HG03025 (cell line): ENCODE measurements around the gene OBP2A.

Experiments
- ATAC-seq: cut with Tn5 transposase; IDR thresholded peaks from one replicate; pipeline ENCODE4 v1.9.1; 2021; ENCODE audit warnings: mild to moderate bottlenecking, moderate library complexity; ENCODE audit not compliant: unreplicated experiment, low FRiP score

OBP2A gene

DNA sequence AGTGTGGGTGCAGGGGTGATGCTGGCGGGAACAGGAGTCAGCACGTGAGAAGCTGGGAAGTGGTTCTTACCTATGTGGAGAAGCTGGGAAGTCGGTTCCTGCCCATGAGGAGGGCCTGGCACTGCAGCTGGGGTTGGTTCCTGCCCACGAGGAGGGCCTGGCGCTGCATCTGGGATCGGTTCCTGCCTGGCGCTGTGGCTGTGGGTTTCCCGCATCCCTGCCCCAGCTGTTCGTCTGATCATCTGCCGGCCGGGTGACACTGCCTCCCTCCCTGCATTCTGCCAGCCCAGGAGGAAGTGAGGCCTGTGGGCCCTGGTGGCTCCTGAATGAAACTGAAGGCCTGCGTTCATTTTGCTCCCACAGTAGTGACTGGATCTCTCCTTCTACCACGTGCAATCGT, 5.1 kb downstream of the OBP2A start:
- no peak for ATAC-seq

GRCh38 chr9:135551456-135551855, 5.5 kb downstream of the OBP2A start:
- ATAC-seq = no peak

- no peak for ATAC-seq
These were observed 6.2 kb downstream of the OBP2A start for GRCh38 chr9:135552021-135552697.

DNA sequence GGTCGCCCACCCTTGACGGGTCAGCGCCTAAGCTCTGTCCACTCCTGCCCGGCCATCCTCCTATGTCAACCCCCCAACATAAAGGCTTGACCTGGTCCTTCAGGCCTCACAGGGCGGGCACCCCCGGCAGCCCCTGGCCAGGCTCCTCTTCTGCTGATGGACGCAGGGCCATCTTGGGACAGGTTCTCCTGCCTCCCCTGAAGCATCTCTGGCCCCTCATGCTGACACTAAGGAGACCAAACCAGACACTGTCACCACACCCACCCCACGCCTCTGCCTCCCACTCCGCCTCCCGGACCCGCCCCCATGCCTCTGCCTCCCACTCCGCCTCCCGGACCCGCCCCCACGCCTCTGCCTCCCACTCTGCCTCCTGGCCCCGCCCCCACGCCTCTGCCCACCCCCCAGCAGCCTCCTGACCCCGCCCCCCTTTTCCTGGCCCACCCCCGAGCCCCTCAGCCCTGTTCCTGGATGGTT, 6.8 kb downstream of the OBP2A start:
- ATAC-seq = no peak

DNA sequence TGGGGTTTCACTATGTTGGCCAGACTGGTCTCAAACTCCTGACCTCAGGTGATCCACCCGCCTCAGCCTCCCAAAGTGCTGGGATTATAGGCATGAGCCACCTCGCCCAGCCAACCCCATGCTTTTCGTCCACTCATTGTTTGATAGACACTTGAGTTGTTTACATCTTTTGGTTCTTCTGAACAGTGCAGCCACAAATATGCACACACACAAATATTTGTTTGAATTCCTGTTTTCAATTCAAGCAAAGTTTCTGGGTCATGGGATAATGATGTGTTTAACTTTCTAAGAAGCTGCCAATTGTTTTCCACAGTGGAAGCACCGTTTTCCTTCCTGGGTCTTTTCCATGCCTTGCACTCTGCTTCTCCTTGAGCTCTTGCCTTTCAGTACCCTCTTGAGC, 8.8 kb downstream of the OBP2A start:
- ATAC-seq = no peak

DNA sequence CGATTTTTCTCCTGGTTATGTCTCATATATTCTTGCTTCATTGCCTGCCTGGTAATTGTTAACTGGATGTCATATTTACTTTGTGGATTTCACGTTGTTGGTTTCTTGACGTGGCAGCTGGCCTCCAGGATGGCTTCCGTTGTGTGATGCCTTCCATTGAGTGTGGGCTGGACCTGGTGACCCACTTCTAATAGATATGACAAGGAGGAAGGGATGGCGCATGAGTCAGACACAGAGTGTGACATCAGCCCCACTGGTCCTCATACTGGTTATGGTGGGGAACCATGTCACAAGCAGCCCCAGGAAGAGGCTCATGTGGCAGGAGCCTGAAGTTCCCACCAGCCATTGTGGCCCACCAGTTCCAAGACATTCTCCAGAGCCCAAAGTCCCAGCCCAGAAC, 9.3 kb downstream of the OBP2A start:
- ATAC-seq = no peak

DNA sequence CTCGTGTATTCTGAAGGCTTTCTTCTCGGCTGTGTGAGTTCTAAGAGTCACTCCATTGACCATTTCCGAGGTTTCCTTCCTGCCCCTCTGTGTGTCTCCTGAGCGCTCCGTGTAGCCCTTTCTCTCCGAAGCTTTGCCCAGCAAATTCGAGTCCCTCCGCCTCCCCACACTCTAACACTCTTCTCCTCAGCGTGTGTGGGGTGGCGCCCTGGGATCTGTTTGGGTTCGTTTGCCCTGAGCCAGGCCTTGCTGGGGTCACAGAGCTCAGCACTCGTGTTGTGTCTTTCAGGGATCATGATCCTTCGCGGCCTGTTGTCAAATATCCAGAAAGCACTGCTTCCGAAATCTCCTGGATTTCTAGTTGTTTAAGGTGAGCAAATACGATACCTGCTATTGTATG, 10.0 kb downstream of the OBP2A start:
- ATAC-seq = no peak

DNA sequence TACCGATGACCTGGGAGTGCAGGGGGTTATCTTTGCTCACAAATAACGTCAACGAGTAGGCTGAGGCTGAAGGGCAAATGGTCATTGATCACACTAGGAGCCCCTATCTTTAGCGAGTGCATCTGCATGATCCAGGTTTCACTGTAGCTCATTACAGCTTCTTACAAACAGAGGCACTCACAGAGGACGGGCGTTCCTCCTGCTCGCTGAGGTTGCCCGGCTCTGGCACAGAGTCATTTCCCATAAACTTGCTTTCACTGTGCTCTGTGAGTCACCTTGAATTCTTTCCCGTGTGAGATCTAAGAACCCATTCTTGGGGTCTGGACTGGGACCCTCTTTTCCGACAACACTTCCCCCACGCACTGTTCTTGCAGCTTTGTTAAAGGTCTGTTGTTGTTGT, 13.7 kb downstream of the OBP2A start:
- ATAC-seq = no peak

- ATAC-seq = no peak
These were observed 15.7 kb downstream of the OBP2A start, which contains the start of gene PAEP for GRCh38 chr9:135561391-135562234. Gene PAEP (plus strand): TSS chr9:135561756.

DNA sequence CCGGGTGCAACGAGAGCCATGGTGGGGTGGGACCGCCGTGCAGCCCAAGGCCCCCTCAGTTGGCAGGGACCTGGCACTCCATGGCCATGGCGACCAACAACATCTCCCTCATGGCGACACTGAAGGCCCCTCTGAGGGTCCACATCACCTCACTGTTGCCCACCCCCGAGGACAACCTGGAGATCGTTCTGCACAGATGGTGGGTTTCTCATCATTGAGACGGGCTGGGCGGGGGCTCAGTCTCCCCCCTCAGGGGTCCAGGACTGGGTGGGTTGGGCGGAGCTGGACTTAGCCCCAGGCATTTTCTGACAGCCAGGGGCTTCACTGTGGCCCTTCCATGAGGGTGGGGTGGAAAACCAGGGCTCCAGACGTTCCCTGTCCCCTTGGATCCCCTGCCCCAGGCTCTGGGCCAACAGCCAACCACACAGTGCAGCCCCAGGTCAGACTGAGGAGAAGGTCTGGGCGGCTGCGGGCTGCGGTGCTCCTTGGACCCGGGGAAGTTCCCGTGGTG, 16.4 kb downstream of the OBP2A start:
- ATAC-seq = no peak

DNA sequence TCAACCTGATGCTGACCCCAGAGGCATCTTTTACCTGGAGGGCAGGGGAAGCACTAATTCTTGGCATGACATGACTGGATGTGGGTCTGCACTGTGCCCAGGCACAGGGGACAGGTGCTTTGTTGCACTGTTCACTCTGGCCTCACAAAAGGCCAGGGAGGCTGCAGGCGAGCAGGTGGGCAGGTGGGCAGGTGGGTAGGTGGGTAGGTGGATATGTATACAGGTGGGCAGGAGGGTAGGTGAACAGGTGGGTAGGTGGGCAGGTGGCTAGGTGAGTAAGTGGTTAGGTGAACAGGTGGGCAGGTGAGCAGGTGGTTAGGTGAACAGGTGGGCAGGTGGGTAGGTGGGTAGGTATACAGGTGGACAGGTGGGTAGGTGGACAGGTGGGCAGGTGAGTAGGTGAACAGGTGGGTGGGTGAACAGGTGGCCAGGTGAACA, 17.1 kb downstream of the OBP2A start:
- no peak for ATAC-seq

DNA sequence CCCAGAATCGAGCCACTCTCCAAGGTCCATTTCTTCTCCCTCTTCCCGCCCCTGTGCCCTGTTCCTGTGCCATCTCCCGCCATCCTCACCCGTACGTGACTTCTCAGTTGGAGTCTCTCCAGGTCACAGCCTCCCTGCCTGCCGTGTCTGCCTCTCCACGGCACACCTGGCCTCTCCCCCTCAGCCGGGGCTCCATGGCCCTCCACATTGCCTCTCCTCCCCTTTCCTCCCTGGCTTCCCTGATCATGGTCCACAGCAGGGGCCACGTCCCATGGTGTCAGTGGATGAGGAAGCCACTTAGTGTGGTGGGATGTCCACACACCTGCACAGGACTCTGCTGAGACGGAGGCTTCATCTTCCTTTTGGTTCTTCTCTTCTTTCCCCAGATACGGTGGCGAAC, 17.9 kb downstream of the OBP2A start:
- ATAC-seq = no peak

DNA sequence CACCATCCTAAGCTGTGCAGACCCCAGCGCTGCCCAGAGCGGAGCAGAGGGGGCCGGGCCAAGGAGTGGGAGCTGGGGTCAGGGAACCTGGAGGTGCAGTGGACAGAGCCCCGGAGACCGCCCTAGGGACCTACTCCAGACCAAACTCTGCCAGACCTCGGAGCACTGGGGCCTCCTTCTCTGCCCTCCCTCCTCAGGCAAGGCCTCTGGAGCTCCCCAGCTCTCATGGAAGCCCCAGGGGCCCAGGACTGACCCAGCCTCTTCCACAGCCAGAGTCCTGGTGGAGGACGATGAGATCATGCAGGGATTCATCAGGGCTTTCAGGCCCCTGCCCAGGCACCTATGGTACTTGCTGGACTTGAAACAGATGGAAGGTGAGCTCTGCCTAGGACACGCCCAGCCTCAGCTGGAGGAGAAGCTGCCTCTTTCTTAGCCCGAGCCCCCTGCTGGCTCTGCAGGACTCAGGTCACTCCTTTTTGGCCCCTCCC, 19.3 kb downstream of the OBP2A start:
- ATAC-seq = no peak

- no peak for ATAC-seq
These were observed 19.7 kb downstream of the OBP2A start for GRCh38 chr9:135565636-135566035.

GRCh38 chr9:135566552-135566951, 20.6 kb downstream of the OBP2A start:
- no peak for ATAC-seq

- ATAC-seq = no peak
These were observed 21.4 kb downstream of the OBP2A start for GRCh38 chr9:135567311-135567710.

DNA sequence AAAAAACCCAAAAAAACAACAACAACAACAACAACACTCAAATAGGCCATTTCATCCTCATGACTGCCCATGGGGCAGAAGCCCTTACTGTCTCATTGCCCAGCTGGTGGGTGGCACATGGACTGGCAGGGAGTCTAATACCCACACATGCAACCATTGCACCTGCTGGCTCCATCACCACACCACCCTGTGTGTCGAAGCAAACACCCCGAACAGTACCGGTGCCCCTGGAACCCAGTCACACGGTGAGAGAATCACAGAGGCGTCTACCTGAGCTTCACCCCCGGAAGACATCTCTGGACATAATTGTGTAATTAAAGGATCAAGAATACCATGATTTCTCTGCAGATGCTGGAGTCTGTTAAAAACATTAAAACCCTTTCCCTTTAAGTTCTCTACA, 22.1 kb downstream of the OBP2A start:
- no peak for ATAC-seq

DNA sequence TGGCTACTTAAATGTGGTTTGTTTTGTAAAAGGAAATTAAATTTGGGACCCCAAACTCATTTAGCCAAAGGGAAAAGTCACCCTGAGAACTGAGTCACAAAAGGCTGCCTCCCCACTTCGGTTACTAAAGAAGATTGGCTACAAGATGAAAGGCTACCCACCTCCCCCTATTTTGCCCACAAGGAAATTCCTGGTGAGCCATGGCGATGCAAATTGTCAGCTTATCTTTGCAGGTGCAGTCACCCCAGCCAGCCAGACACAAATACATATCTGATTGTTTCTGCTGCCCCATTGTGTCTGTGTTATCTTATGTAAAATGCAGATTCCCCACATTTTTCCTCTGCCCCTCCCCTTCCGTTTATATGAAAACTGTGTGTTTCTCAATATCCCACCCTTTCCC, 24.5 kb downstream of the OBP2A start:
- ATAC-seq = no peak

DNA sequence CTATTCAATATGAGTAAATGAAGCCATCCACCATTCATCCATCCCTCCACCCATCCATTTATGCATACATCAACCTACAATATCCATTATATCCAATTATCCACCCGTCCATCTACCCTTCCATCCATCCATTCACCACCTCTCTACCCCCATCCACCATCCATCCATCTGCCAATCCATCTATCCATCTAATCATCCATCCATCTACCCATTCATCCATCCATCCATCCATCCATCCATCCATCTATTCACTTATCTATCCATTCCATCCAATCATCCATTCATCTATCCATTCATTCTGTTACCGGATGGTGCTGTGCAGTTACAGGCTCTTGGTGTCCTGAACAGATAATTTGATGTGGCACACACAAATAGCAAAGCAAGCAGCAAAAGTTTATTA, 26.3 kb downstream of the OBP2A start:
- ATAC-seq = no peak

DNA sequence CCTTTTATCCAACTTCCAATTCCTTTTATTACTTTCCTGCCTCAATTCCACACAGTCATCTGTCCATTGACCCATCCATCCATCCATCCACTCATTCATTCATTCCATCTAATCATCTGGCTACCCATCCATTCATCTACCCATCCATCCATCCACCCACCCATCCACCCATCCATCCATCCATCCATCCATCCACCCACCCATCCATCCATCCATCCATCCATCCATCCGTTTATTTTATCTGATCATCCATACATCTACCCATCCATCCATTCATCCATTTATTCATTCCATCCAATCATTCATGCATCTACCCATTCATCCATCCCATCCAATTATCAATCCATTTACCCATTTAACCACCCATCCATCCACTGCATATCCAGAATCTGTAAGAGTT, 27.2 kb downstream of the OBP2A start:
- ATAC-seq = no peak

GRCh38 chr9:135574331-135574730, 28.4 kb downstream of the OBP2A start:
- ATAC-seq = no peak
